GM12874 (cell line): Measurements from ENCODE around the gene ARHGAP18.

Experiments
- TF ChIP-seq, protein P1 (sequence below): IDR thresholded peaks from 2 replicates; pipeline ENCODE4 v1.5.1; 2011; ENCODE audit warnings: low read depth, mild to moderate bottlenecking, control low read depth, low read length, moderate library complexity; ENCODE audit not compliant: insufficient read depth

ARHGAP18 gene

DNA sequence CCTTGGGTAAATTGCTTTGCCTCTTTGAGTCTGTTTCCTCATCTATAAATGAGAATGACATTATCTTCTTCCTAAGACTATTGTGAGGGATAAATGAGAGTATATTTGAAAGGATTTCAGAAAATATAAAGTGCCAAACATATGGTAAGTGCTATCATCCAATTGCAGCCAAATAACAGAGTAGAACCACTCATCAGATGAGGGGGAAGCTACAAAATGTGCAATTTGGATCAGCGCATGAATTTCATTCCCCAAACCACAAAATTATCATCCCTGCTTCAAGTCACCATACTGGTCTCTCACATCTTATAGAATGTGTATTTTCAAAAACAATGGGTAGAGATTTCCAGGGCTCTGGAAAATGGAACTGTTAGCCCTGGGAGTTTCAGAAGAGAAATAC lies 158.5 kb downstream of the ARHGAP18 start:
- TF ChIP-seq, protein P1, sequence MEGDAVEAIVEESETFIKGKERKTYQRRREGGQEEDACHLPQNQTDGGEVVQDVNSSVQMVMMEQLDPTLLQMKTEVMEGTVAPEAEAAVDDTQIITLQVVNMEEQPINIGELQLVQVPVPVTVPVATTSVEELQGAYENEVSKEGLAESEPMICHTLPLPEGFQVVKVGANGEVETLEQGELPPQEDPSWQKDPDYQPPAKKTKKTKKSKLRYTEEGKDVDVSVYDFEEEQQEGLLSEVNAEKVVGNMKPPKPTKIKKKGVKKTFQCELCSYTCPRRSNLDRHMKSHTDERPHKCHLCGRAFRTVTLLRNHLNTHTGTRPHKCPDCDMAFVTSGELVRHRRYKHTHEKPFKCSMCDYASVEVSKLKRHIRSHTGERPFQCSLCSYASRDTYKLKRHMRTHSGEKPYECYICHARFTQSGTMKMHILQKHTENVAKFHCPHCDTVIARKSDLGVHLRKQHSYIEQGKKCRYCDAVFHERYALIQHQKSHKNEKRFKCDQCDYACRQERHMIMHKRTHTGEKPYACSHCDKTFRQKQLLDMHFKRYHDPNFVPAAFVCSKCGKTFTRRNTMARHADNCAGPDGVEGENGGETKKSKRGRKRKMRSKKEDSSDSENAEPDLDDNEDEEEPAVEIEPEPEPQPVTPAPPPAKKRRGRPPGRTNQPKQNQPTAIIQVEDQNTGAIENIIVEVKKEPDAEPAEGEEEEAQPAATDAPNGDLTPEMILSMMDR, result no peak

DNA sequence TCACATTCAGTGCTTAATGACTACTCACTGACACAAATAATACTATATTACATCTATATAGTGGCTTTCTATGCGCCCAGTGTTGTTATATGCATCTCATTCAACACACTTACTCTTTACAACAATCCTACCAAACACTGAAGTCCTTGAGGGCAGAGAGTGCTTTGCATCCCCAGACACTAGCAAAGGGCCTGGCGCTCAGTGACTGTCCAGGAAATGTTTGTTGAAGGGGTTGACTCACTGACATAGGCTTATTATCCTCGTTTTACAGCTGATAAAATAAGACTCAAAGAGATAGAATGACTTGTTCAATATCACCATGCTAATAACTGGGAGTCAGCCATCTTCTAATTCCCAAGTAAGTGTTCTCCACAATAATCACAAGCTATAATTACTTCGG lies 163.3 kb downstream of the ARHGAP18 start:
- TF ChIP-seq, protein P1, result no peak

DNA sequence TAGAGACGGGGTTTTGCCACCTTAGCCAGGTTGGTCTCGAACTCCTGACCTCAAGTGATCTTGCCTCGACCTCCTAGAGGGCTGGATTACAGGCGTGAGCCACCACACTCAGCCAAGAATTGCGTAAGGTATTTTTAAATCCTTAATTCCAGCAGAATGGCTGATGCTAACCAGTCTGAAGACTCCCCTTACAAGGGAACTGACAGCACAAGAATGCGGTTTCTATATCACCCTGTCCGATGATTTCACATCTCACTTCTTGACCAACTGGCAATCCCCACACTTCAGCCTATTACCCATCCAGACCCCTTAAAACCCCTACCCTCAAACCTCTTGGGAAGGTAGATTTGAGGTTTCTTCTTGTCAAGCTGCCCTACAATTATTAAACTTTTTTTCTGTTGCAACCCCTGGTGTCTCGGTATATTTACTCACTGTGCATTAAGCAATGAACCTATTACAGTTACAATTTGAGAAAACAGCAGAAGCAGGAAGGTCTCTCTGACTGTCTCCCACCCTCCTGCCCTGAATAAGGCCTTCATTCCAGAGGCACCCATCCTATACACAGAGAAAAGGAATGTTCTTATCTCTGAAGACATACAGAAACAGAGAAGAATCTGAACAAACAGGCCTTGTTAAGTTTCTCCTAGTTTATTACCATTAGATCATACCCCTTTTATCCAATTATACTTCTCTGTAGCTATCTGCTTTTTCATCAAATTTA lies 164.9 kb downstream of the ARHGAP18 start:
- TF ChIP-seq, protein P1, result no peak

DNA sequence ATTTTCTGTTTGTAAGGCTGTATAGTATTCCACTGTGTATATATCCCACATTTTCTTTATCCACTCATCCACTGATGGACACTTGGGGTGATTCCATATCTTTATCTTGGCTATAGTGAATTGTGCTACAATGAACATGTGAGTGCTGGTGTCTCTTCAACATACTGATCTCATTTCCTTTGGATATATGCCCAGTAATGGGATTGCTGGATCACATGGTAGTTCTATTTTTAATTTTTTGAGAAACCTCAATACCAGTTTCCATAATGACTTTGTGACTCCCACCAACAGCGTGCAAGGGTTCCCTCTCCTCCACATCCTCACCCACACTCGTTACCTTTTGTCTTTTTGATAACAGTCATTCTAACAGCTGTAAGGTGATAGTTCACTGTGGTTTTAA lies 166.0 kb downstream of the ARHGAP18 start:
- TF ChIP-seq, protein P1, result no peak

GRCh38 chr6:129542705-129543104 lies 167.3 kb downstream of the ARHGAP18 start:
- TF ChIP-seq, protein P1, result no peak

- TF ChIP-seq, protein P1, result no peak
These were observed 170.9 kb downstream of the ARHGAP18 start for GRCh38 chr6:129539032-129539431.

DNA sequence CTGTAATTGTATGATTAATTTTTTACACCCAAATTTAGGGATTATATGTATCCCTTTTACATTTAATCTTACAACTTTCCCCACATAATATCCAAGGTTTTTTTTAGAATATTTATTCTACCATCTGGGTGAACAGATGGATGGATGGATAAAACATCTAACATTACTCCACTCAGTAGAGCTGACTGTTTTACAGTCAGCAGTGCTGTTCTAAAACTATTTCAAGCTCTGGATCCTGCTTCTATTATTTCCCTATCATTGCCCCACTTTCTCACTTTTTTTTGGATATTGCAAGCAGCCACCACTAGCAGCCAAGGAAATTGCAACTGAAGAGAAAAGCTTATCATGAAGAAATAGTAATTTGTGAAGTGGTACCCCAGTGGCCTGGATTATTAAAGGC lies 173.7 kb downstream of the ARHGAP18 start:
- TF ChIP-seq, protein P1, result no peak
